Peyer's patch (tissue), 4 donors: ENCODE measurements around the gene GKN2.
A peak's percentile ranks its signal among the peaks of the same experiment; 100 is the strongest.

Experiments used
- POLR2A ChIP-seq, 2 donors: fragments of 450-650 bp; IDR thresholded peaks; one replicate each; pipeline ENCODE4 v1.5.1; 2017; ENCODE audit warnings: antibody characterized with exemption in 2 of 2, mild to moderate bottlenecking in 2 of 2, moderate library complexity in 2 of 2
- TF ChIP-seq, protein P1 (sequence below), 6 experiments: fragments of 450-650 bp in 4 of 6; fragments of 200-600 bp in 2 of 6; sonication (generic) in 1 of 6; IDR thresholded peaks; one replicate each; pipeline ENCODE4 v1.5.1; 2017 to 2019; ENCODE audit warnings: antibody characterized with exemption in 6 of 6, mild to moderate bottlenecking in 3 of 6, moderate library complexity in 1 of 6

DNA sequence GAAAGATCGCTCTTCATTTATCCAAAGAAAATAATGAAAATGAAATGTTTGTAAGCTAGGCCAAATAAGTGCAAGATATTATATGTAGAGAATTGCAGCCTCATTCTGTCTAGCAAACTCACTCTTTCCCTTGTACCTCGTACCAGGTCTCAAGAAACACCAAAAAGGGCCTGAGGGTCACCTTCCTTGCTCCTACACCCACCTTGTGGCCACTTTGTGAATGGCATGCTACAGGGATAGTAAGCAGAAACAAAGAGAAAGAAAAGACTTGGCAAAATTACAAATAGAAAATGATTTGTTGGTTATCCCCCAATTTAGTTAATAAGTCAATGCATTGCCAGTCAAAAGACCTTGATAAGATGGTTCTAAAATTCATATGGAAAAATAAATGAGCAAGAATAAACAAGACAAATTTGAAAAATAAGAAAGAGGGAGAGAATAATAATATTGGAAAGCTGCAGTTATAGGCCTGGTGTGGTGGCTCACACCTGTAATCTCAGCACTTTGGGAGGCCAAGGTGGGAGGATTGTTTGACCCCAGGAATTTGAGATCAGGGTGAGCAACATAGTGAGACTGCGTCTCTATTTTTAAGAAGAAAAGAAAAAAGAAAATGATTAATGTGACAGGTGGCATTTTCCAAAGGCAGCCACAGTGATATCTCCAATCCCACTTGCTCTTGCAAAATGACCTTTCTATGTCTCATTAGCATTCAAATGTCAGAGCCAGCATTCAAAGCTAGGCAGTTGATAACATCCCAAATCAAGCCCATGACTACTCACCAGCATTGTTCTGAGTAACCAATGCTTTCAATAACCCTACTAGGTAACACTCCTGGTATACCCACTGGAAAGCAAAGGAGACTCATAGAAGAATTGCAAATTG, 42.7 kb downstream of the GKN2 start:
- TF ChIP-seq, protein P1, sequence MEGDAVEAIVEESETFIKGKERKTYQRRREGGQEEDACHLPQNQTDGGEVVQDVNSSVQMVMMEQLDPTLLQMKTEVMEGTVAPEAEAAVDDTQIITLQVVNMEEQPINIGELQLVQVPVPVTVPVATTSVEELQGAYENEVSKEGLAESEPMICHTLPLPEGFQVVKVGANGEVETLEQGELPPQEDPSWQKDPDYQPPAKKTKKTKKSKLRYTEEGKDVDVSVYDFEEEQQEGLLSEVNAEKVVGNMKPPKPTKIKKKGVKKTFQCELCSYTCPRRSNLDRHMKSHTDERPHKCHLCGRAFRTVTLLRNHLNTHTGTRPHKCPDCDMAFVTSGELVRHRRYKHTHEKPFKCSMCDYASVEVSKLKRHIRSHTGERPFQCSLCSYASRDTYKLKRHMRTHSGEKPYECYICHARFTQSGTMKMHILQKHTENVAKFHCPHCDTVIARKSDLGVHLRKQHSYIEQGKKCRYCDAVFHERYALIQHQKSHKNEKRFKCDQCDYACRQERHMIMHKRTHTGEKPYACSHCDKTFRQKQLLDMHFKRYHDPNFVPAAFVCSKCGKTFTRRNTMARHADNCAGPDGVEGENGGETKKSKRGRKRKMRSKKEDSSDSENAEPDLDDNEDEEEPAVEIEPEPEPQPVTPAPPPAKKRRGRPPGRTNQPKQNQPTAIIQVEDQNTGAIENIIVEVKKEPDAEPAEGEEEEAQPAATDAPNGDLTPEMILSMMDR (IDR thresholded peaks at IDR 0.05): peak; percentile 77 to 93 (median 91)
- TF ChIP-seq POLR2A (IDR thresholded peaks at IDR 0.05): no peak
